Dermis blood vessel endothelial cell (primary cell): ENCODE data around the gene DCAF8L2. TPM values are rescaled to one million over a fixed set of nuclear protein-coding genes. Genes with fewer than 3 reads are reported as not detected.
A peak's percentile ranks its signal among the peaks of the same experiment; 100 is the strongest.
"Not testable (repeated sequence)": the region's sequence is repeated elsewhere in the genome, so short reads cannot be mapped to it uniquely, and the experiment has no call there.

Experiments used
- DNase-seq: peaks from one replicate; pipeline ENCODE4 v3.0.0; 2010
- total RNA-seq: library from RNA; depleted of rRNA; stranded (reverse); fragments of >200 nt; gene quantifications from 2 replicates; pipeline ENCODE4 v1.2.3, GENCODE V29; 2014

The DCAF8L2 gene
- total RNA-seq, 1 donor from 2014 or later = not detected

- DNase-seq = no peak
Measured at GRCh38 chrX:27680726-27681125, 90.6 kb downstream of the DCAF8L2 start.

GRCh38 chrX:27683566-27684208 is 93.5 kb downstream of the DCAF8L2 start:
- peak; percentile 48 for DNase-seq

- DNase-seq = no peak
Measured at GRCh38 chrX:27694667-27695066, 104.5 kb downstream of the DCAF8L2 start.

GRCh38 chrX:27706526-27706925 is 116.4 kb downstream of the DCAF8L2 start:
- no peak for DNase-seq

GRCh38 chrX:27715610-27716009 is 125.5 kb downstream of the DCAF8L2 start:
- no peak for DNase-seq

GRCh38 chrX:27728291-27728690 is 138.1 kb downstream of the DCAF8L2 start:
- DNase-seq = peak; percentile 65

GRCh38 chrX:27731962-27732361 is 141.8 kb downstream of the DCAF8L2 start:
- DNase-seq = no peak

- no peak for DNase-seq
Measured at GRCh38 chrX:27735914-27736313, 145.8 kb downstream of the DCAF8L2 start.

- no peak for DNase-seq
Measured at GRCh38 chrX:27740933-27741332, 150.8 kb downstream of the DCAF8L2 start.

GRCh38 chrX:27743521-27743920 is 153.4 kb downstream of the DCAF8L2 start:
- not testable (repeated sequence) for DNase-seq

- DNase-seq = no peak
Measured at GRCh38 chrX:27746516-27746915, 156.4 kb downstream of the DCAF8L2 start.

GRCh38 chrX:27750298-27750697 is 160.2 kb downstream of the DCAF8L2 start:
- DNase-seq = not testable (repeated sequence)

GRCh38 chrX:27751976-27752375 is 161.8 kb downstream of the DCAF8L2 start:
- DNase-seq = no peak

- DNase-seq = no peak
Measured at GRCh38 chrX:27765718-27766117, 175.6 kb downstream of the DCAF8L2 start.

- DNase-seq = no peak
Measured at GRCh38 chrX:27767387-27767786, 177.2 kb downstream of the DCAF8L2 start.

- DNase-seq = no peak
Measured at GRCh38 chrX:27775984-27776383, 185.8 kb downstream of the DCAF8L2 start.

GRCh38 chrX:27796640-27797257 is 206.6 kb downstream of the DCAF8L2 start:
- DNase-seq = no peak

- no peak for DNase-seq
Measured at GRCh38 chrX:27797575-27797974, 207.4 kb downstream of the DCAF8L2 start.

Other genes starting within 250 kb of the DCAF8L2 start
- gene PPP4R3C, start 127.0 kb upstream of the DCAF8L2 start, total RNA-seq = not detected in 2 replicates
- not detected in 2 replicates for gene MAGEB10, start 217.6 kb downstream of the DCAF8L2 start, total RNA-seq